HepG2 (cell line): ENCODE data around the gene CCNB1IP1. TPM values are rescaled to one million over a fixed set of nuclear protein-coding genes. Genes with fewer than 3 reads are reported as not detected.

ENCODE experiments used
- CREM ChIP-seq, 2 experiments: sonication (generic) in 1 of 2; formaldehyde crosslinking in 1 of 2; IDR thresholded peaks; 2 replicates each; pipeline versions ENCODE4 v1.4.0 to v1.6.1; 2016 to 2020; ENCODE audit warnings: antibody characterized with exemption in 1 of 2, mild to moderate bottlenecking in 1 of 2, missing genetic modification reagents in 1 of 2
- FOXJ3 ChIP-seq: sonication (generic); formaldehyde crosslinking; IDR thresholded peaks from 2 replicates; pipeline ENCODE4 v1.4.0; 2020; ENCODE audit warnings: missing genetic modification reagents, mild to moderate bottlenecking, borderline replicate concordance
- KDM6A ChIP-seq: IDR thresholded peaks from 2 replicates; pipeline ENCODE4 v1.6.1; 2016; ENCODE audit warnings: low read depth
- LCORL ChIP-seq, 2 experiments: fragments of 450-650 bp in 1 of 2; sonication (generic) in 1 of 2; formaldehyde crosslinking in 1 of 2; IDR thresholded peaks; 2 replicates each; pipeline versions ENCODE4 v1.5.0 to v1.6.1; 2017 to 2020; ENCODE audit warnings: antibody characterized with exemption in 1 of 2, missing genetic modification reagents in 1 of 2
- NAIF1 ChIP-seq: sonication (generic); formaldehyde crosslinking; IDR thresholded peaks from 2 replicates; pipeline ENCODE4 v1.5.0; 2020; ENCODE audit warnings: mild to moderate bottlenecking, missing genetic modification reagents, borderline replicate concordance
- NCOR1 ChIP-seq: fragments of 200-600 bp; sonication (generic); IDR thresholded peaks from 2 replicates; pipeline ENCODE4 v1.7.0; 2017; ENCODE audit warnings: antibody characterized with exemption, low read length, borderline replicate concordance
- ONECUT2 ChIP-seq: sonication (generic); formaldehyde crosslinking; IDR thresholded peaks from 2 replicates; pipeline ENCODE4 v1.4.0; 2020; ENCODE audit warnings: missing genetic modification reagents
- PAXIP1 ChIP-seq: sonication (generic); formaldehyde crosslinking; conservative IDR thresholded peaks from 2 replicates; pipeline ENCODE4 v1.4.0; 2020; ENCODE audit warnings: mild to moderate bottlenecking, missing genetic modification reagents, moderate library complexity
- PPARG ChIP-seq: conservative IDR thresholded peaks from 2 replicates; pipeline ENCODE4 v1.6.1; 2016; ENCODE audit warnings: missing biosample characterization, missing genetic modification reagents
- SNAPC4 ChIP-seq: sonication (generic); formaldehyde crosslinking; IDR thresholded peaks from 2 replicates; pipeline ENCODE4 v1.4.0; 2020; ENCODE audit warnings: mild to moderate bottlenecking, missing genetic modification reagents
- TARDBP ChIP-seq: sonication (generic); formaldehyde crosslinking; IDR thresholded peaks from 2 replicates; pipeline ENCODE4 v1.8.0; 2022; ENCODE audit warnings: mild to moderate bottlenecking, missing genetic modification reagents
- ZBTB10 ChIP-seq: sonication (generic); formaldehyde crosslinking; IDR thresholded peaks from 2 replicates; pipeline ENCODE4 v1.4.0; 2020; ENCODE audit warnings: missing genetic modification reagents, borderline replicate concordance
- ZBTB7A ChIP-seq: sonication (generic); formaldehyde crosslinking; IDR thresholded peaks from 2 replicates; pipeline ENCODE4 v1.8.0; 2022; ENCODE audit warnings: mild to moderate bottlenecking, missing genetic modification reagents
- ZNF33A ChIP-seq: sonication (generic); formaldehyde crosslinking; IDR thresholded peaks from 2 replicates; pipeline ENCODE4 v1.5.1; 2020; ENCODE audit warnings: missing genetic modification reagents, mild to moderate bottlenecking, moderate library complexity, borderline replicate concordance
- polyA plus RNA-seq, 8 experiments: library from polyadenylated mRNA; depleted of rRNA in 3 of 8; stranded (reverse) in 7 of 8; unstranded in 1 of 8; fragments of >200 nt; fragmentation: Illumina TruSeq in 4 of 8; extraction: Trizol in 4 of 8; gene quantifications; 2 replicates each; pipeline versions ENCODE4 v1.2.1 to v1.2.3, GENCODE V29; 2011 to 2016; ENCODE audit warnings: low read depth in 4 of 8, missing spikeins in 1 of 8, mixed read lengths in 1 of 8; ENCODE audit not compliant: insufficient read depth in 1 of 8
- total RNA-seq, 5 experiments: library from RNA; depleted of rRNA; stranded (reverse); fragments of >200 nt; fragmentation: Illumina TruSeq; extraction: Trizol; gene quantifications; 2 replicates each; pipeline ENCODE4 v1.2.3, GENCODE V29; 2016; ENCODE audit warnings: low read depth in 1 of 5

CCNB1IP1 gene
- total and polyA plus RNA-seq, 2 of the 13 experiments (the other 11 are each of a cell fraction or from before 2014, with no cell fraction given): 98.3 to 125 TPM

- TF ChIP-seq ZBTB10 (CRISPR knock-in tag): no peak
- TF ChIP-seq ZNF33A (CRISPR knock-in tag): peak; percentile 51; the same call in 1 of the 2 replicates
- TF ChIP-seq ONECUT2 (CRISPR knock-in tag): peak; percentile 87
- 0 out of 2 replicates have a peak, but pooled peaks have one; percentile 6 for TF ChIP-seq NCOR1
- TF ChIP-seq PAXIP1 (CRISPR knock-in tag): peak; percentile 86
- TF ChIP-seq ZBTB7A (CRISPR knock-in tag): no peak
- TF ChIP-seq SNAPC4 (CRISPR knock-in tag): 0 out of 2 replicates have a peak, but pooled peaks have one; percentile 33
- peak; percentile 45; the same call in 1 of the 2 replicates for TF ChIP-seq CREM (IDR thresholded peaks at IDR 0.05)
- no peak for TF ChIP-seq CREM (CRISPR knock-in tag; IDR thresholded peaks at IDR 0.05)
- no peak; the same call in 1 of the 2 replicates for TF ChIP-seq LCORL (IDR thresholded peaks at IDR 0.05)
- TF ChIP-seq LCORL (CRISPR knock-in tag; IDR thresholded peaks at IDR 0.05): peak; percentile 43; the same call in 1 of the 2 replicates
- TF ChIP-seq PPARG (CRISPR knock-in tag): 0 out of 2 replicates have a peak, but pooled peaks have one; percentile 18
- peak; percentile 47; the same call in 1 of the 2 replicates for TF ChIP-seq FOXJ3 (CRISPR knock-in tag)
- TF ChIP-seq TARDBP (CRISPR knock-in tag): 0 out of 2 replicates have a peak, but pooled peaks have one; percentile 11
- TF ChIP-seq KDM6A (CRISPR knock-in tag): peak; percentile 34; the same call in 1 of the 2 replicates
- 0 out of 2 replicates have a peak, but pooled peaks have one; percentile 8 for TF ChIP-seq NAIF1 (CRISPR knock-in tag)
Observed at GRCh38 chr14:20333494-20333841, 389 bp upstream of the CCNB1IP1 start (continued).
